ENCODE measurements around the gene ADGRF4.

The ADGRF4 gene

GRCh38 chr6:47734831-47735481 is 36.6 kb downstream of the ADGRF4 start:
- TF ChIP-seq GATA2 (IDR thresholded peaks at IDR 0.05; ENCODE audit: low read depth, low read length) (no peak), GATA3 (IDR thresholded peaks at IDR 0.05; ENCODE audit: low read depth, low read length) (no peak)

DNA sequence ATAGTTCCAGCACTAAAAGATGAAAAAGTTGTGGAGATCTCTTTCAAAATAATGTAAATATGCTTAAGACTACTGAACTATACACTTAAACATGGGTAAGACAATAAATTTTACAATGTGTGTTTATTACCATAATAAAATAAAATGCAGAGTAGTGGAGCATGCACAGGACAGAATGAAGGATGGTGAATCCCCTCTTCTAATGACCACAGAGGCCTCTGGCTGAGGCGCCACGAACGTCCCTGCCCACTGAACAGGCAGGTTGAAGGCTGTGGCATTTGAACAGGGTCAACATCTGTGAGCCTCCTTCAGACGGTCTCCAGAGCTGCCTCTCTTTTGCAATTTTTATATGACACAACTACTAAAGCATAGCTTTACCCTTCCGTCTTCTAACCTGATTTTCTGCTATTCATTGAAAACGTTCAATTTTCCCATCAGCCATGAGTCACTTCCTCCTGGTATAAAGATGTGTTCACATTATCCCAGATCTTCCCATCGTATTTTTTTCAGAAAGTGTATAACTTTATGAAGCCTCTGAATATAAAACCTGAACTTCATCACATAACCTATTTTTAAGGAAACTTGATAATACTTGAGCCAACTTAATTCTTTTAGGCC is 37.8 kb downstream of the ADGRF4 start:
- TF ChIP-seq GATA3 (IDR thresholded peaks at IDR 0.05; ENCODE audit: low read depth, low read length) (no peak), GATA2 (IDR thresholded peaks at IDR 0.05; ENCODE audit: low read depth, low read length) (no peak)

DNA sequence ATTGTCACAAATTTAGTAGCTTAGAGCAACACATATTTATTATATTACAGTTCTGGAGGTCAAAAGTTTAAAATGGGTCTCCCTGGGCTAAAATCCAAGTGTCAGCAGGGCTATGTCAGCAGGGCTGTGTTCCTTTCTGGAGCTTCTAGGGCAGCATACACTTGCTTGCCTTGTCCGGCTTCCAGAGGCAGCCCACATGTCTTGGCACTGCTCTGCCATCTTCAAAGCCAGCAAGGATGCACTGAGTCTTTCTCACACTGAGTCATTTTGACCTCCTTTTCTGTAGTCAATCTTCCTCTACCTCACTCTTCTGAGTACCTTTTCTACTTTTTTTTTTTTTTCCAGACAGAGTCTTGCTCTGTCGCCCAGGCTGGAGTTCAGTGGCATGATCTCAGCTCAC is 39.0 kb downstream of the ADGRF4 start:
- TF ChIP-seq GATA2 (IDR thresholded peaks at IDR 0.05; ENCODE audit: low read depth, low read length) (no peak), GATA3 (IDR thresholded peaks at IDR 0.05; ENCODE audit: low read depth, low read length) (no peak)

DNA sequence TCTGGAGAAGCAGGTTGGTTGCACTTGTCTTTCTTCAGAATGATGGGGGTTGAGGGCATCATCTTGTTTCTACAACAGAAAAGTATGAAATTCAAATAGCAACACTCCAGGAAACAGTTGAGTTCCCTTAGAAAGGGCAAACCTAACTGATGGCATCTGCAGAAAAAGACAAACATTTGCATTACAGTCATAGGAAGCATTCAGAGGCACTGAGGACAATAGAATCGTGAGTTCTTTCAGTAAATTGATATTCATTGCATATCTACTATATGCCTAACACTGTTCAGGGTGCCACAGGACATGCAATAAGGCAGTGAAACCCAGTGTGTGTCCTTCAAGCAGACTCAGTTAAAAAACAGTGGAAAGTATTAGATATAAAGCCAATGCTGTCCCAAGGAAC is 42.3 kb downstream of the ADGRF4 start:
- TF ChIP-seq GATA3 (IDR thresholded peaks at IDR 0.05; ENCODE audit: low read depth, low read length) = no peak
- TF ChIP-seq GATA2 (IDR thresholded peaks at IDR 0.05; ENCODE audit: low read depth, low read length) = no peak

DNA sequence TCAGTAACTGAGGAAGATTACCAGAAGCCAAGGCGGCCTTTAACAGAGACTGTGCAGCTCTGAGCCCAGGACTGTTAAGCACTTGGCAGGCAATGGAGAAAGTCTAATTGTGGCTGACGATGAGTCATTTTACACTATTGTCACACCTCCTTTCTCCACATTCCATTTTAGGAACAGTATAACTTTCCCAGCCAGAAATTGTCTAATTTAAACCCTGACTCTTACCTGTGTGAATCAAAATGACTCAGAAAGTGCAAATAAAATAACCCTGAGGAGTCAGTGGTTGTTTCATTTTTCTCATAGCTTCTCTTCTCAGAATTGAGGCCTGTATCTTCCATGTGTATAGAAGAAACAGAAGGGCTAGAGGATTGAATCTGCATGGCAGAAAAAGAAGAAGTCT is 43.4 kb downstream of the ADGRF4 start:
- no peak for TF ChIP-seq GATA3 (IDR thresholded peaks at IDR 0.05; ENCODE audit: low read depth, low read length)
- no peak for TF ChIP-seq GATA2 (IDR thresholded peaks at IDR 0.05; ENCODE audit: low read depth, low read length)

DNA sequence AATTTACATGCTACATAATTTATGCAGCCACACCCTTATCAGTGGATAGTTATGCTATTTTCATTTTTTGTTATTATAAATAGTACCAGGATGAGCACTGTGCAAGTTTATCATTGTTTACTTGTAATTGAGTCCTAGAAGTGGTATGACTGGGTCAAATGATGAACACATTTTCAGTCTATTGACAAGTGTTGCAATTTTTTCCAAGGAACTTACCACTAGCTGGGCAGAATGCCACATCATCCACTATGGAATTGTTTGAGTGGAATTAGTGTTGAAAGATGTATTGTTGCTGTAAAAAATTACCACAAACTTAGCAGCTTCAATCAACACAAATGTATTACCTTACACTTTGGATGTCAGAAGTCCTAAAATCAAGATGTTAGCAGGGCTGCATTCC is 45.4 kb downstream of the ADGRF4 start:
- TF ChIP-seq GATA3 (IDR thresholded peaks at IDR 0.05; ENCODE audit: low read depth, low read length) (no peak), GATA2 (IDR thresholded peaks at IDR 0.05; ENCODE audit: low read depth, low read length) (no peak)

- TF ChIP-seq GATA3 (IDR thresholded peaks at IDR 0.05; ENCODE audit: low read depth, low read length) (no peak), GATA2 (IDR thresholded peaks at IDR 0.05; ENCODE audit: low read depth, low read length) (no peak)
These were observed 51.4 kb downstream of the ADGRF4 start for GRCh38 chr6:47749757-47750156.

- no peak for TF ChIP-seq GATA3 (IDR thresholded peaks at IDR 0.05; ENCODE audit: low read depth, low read length)
- no peak for TF ChIP-seq GATA2 (IDR thresholded peaks at IDR 0.05; ENCODE audit: low read depth, low read length)
These were observed 54.4 kb downstream of the ADGRF4 start for GRCh38 chr6:47752801-47753200.

- TF ChIP-seq GATA3 (IDR thresholded peaks at IDR 0.05; ENCODE audit: low read depth, low read length) (no peak), GATA2 (IDR thresholded peaks at IDR 0.05; ENCODE audit: low read depth, low read length) (no peak)
These were observed 61.0 kb downstream of the ADGRF4 start for GRCh38 chr6:47759364-47759763.

DNA sequence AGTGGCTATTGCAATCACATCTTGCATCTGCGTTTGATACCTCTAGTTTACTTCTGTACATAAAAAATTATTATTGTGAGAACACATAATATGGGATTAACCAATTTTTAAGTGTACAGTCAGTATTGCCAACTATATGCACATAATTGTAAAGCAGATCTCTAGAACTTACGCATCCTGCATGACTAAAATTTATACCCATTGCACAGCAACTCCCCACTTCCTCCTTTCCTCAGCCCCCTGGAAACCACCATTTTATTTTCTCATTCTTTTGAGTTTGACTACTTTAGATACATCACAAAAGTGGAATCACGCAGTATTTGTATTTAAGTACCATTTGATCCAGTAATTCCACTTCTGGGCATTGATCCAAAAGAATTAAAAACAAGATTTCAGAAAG is 64.1 kb downstream of the ADGRF4 start:
- TF ChIP-seq GATA3 (IDR thresholded peaks at IDR 0.05; ENCODE audit: low read depth, low read length) = no peak
- no peak for TF ChIP-seq GATA2 (IDR thresholded peaks at IDR 0.05; ENCODE audit: low read depth, low read length)

DNA sequence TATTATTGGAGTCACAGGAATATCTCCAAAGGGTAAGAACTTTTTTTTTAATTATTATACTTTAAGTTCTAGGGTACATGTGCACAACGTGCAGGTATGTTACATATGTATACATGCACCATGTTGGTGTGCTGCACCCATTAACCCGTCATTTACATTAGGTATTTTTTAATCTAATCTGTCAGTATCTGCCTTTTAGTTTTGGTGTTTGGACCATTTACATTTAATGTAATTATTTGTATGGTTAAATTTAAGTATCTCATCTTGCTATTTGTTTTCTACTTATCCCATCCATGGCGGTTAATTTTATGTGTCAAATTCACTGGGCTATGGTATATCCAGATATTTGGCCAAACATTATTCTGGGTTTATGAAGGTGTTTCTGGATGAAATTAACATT is 68.1 kb downstream of the ADGRF4 start:
- TF ChIP-seq GATA3 (IDR thresholded peaks at IDR 0.05; ENCODE audit: low read depth, low read length) = no peak
- TF ChIP-seq GATA2 (IDR thresholded peaks at IDR 0.05; ENCODE audit: low read depth, low read length) = no peak

DNA sequence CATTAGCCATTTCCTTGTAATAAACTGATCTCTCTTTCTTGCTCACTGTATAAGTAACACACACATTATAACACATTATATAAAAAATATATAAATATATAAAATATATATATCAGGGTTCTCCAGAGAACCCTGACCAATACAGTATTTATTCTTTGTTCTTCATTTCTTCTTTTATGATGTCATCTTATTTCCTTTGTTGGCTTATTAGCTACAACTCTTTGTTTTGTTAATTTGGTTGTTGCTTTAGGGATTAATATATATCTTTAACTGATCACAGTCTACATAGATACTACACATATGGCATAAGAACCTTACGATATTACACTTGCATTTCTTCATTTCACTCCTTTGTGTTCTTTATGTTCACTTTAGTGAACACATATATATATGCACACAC is 68.7 kb downstream of the ADGRF4 start:
- TF ChIP-seq GATA3 (IDR thresholded peaks at IDR 0.05; ENCODE audit: low read depth, low read length) (no peak), GATA2 (IDR thresholded peaks at IDR 0.05; ENCODE audit: low read depth, low read length) (no peak)

GRCh38 chr6:47769982-47770381 is 71.6 kb downstream of the ADGRF4 start:
- no peak for TF ChIP-seq GATA3 (IDR thresholded peaks at IDR 0.05; ENCODE audit: low read depth, low read length)

All from SH-SY5Y (cell line).